ENCODE data around the gene REPIN1. TPM values are rescaled to one million over a fixed set of nuclear protein-coding genes. Genes with fewer than 3 reads are reported as not detected.
A peak's percentile ranks its signal among the peaks of the same experiment; 100 is the strongest.

Gene REPIN1
- total and polyA plus RNA-seq, 9 of the 15 experiments (the other 6 are each of a cell fraction or from before 2014, with no cell fraction given): 8.1 to 283 (median 94.3) TPM

- TF ChIP-seq MBD1 (CRISPR knock-in tag; IDR thresholded peaks at IDR 0.05) (peak; percentile 97), ZNF512 (tag; IDR thresholded peaks at IDR 0.05) (no peak), FOXO4 (CRISPR knock-in tag; IDR thresholded peaks at IDR 0.05) (no peak), HEY1 (CRISPR knock-in tag; IDR thresholded peaks at IDR 0.05; ENCODE audit: borderline replicate concordance) (no peak), ETS1 (conservative IDR thresholded peaks at IDR 0.05; ENCODE audit: control insufficient read depth, low read depth, low read length) (no peak), TGIF2 (CRISPR knock-in tag; IDR thresholded peaks at IDR 0.05) (no peak), ZNF282 (CRISPR knock-in tag; IDR thresholded peaks at IDR 0.05) (no peak), USF1 (CRISPR knock-in tag; IDR thresholded peaks at IDR 0.05) (no peak), RBM15 (IDR thresholded peaks at IDR 0.05; ENCODE audit: insufficient read depth, low read length) (no peak), ZNF695 (CRISPR knock-in tag; IDR thresholded peaks at IDR 0.05) (no peak)
- TF ChIP-seq, protein P1, sequence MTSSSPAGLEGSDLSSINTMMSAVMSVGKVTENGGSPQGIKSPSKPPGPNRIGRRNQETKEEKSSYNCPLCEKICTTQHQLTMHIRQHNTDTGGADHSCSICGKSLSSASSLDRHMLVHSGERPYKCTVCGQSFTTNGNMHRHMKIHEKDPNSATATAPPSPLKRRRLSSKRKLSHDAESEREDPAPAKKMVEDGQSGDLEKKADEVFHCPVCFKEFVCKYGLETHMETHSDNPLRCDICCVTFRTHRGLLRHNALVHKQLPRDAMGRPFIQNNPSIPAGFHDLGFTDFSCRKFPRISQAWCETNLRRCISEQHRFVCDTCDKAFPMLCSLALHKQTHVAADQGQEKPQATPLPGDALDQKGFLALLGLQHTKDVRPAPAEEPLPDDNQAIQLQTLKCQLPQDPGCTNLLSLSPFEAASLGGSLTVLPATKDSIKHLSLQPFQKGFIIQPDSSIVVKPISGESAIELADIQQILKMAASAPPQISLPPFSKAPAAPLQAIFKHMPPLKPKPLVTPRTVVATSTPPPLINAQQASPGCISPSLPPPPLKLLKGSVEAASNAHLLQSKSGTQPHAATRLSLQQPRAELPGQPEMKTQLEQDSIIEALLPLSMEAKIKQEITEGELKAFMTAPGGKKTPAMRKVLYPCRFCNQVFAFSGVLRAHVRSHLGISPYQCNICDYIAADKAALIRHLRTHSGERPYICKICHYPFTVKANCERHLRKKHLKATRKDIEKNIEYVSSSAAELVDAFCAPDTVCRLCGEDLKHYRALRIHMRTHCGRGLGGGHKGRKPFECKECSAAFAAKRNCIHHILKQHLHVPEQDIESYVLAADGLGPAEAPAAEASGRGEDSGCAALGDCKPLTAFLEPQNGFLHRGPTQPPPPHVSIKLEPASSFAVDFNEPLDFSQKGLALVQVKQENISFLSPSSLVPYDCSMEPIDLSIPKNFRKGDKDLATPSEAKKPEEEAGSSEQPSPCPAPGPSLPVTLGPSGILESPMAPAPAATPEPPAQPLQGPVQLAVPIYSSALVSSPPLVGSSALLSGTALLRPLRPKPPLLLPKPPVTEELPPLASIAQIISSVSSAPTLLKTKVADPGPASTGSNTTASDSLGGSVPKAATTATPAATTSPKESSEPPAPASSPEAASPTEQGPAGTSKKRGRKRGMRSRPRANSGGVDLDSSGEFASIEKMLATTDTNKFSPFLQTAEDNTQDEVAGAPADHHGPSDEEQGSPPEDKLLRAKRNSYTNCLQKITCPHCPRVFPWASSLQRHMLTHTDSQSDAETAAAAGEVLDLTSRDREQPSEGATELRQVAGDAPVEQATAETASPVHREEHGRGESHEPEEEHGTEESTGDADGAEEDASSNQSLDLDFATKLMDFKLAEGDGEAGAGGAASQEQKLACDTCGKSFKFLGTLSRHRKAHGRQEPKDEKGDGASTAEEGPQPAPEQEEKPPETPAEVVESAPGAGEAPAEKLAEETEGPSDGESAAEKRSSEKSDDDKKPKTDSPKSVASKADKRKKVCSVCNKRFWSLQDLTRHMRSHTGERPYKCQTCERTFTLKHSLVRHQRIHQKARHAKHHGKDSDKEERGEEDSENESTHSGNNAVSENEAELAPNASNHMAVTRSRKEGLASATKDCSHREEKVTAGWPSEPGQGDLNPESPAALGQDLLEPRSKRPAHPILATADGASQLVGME (CRISPR knock-in tag; IDR thresholded peaks at IDR 0.05): peak; percentile 71; the same call in 1 of the 2 replicates
- TF ChIP-seq, protein P2, sequence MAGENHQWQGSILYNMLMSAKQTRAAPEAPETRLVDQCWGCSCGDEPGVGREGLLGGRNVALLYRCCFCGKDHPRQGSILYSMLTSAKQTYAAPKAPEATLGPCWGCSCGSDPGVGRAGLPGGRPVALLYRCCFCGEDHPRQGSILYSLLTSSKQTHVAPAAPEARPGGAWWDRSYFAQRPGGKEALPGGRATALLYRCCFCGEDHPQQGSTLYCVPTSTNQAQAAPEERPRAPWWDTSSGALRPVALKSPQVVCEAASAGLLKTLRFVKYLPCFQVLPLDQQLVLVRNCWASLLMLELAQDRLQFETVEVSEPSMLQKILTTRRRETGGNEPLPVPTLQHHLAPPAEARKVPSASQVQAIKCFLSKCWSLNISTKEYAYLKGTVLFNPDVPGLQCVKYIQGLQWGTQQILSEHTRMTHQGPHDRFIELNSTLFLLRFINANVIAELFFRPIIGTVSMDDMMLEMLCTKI (IDR thresholded peaks at IDR 0.05; ENCODE audit: partially characterized antibody): no peak
These were observed 52.5 kb downstream of the REPIN1 start (continued) for GRCh38 chr7:150420987-150421674.

Measured in K562 (cell line).